ENCODE measurements around the gene FUT9.

DNA sequence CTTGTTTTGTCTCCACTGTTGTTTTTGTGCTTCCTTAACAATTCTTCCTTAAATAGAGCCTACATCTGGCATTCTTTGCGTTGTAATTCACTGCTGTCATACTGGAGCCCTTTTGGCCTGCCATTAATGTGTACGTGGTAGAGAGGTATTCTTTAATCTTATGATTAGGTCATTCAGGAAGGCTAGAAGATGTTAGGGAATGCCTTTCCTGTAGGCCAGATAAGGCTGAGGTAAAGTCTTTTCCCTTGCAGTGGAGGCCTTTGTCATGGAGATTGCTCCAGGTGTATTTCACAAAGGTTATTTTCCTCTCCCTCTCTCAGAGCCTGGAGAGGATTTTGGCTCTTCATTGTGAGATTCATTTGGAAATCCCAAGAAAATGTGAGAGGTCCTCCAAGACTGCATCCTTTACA is 146.9 kb downstream of the FUT9 start:
- TF ChIP-seq YY1 (IDR thresholded peaks at IDR 0.05; ENCODE audit: insufficient read depth, insufficient read length), result no peak
- TF ChIP-seq ZNF274 (IDR thresholded peaks at IDR 0.05; ENCODE audit: low read depth, low read length), result no peak

Measured in NT2/D1 (cell line).